OCI-LY7 (cell line): ENCODE measurements around the gene AAK1.

Source experiments
- CTCF ChIP-seq: fragments of 200-600 bp; sonication (generic); conservative IDR thresholded peaks from 2 replicates; pipeline ENCODE4 v1.5.1; 2014; ENCODE audit warnings: mild to moderate bottlenecking, antibody characterized with exemption, low read length, moderate library complexity, mixed read lengths
- EZH2phosphoT487 ChIP-seq: fragments of 200-600 bp; sonication (generic); IDR thresholded peaks from 2 replicates; pipeline ENCODE4 v1.6.1; 2018; ENCODE audit warnings: low read depth, borderline replicate concordance, mild to moderate bottlenecking, mixed run types, antibody characterized with exemption, low read length, moderate library complexity, mixed read lengths

- TF ChIP-seq CTCF (no peak), EZH2phosphoT487 (no peak)
Observed at GRCh38 chr2:69689969-69690368, 46.4 kb upstream of the AAK1 start.
